GM12892 (cell line): Measurements from ENCODE around the gene TBC1D12.
"Not testable (repeated sequence)": the region's sequence is repeated elsewhere in the genome, so short reads cannot be mapped to it uniquely, and the experiment has no call there.

ENCODE experiments used
- DNase-seq: peaks from one replicate; pipeline ENCODE4 v3.0.0; 2011; ENCODE audit not compliant: insufficient read length
- FAIRE-seq: peaks from 2 replicates; lab custom pipeline; 2011; peaks lifted over from hg19 to GRCh38; lab: Jason Lieb, UNC
- POLR2A ChIP-seq: IDR thresholded peaks from 2 replicates; pipeline ENCODE4 v1.6.1; 2011; ENCODE audit warnings: low read depth, low read length, control low read depth
- POLR2AphosphoS5 ChIP-seq: IDR thresholded peaks from 2 replicates; pipeline ENCODE4 v1.6.1; 2011; ENCODE audit warnings: low read depth, low read length, control low read depth
- TAF1 ChIP-seq: IDR thresholded peaks from 2 replicates; pipeline ENCODE4 v1.6.1; 2011; ENCODE audit warnings: low read depth, mild to moderate bottlenecking, control low read depth, low read length, borderline replicate concordance

Gene TBC1D12

GRCh38 chr10:94524711-94525110 lies 122.4 kb downstream of the TBC1D12 start:
- TF ChIP-seq POLR2A (no peak), TAF1 (no peak), POLR2AphosphoS5 (no peak)
- DNase-seq, result no peak
- FAIRE-seq, result no peak

- FAIRE-seq, DNase-seq: not testable (repeated sequence)
These were observed 129.2 kb downstream of the TBC1D12 start for GRCh38 chr10:94531550-94531949.

GRCh38 chr10:94533027-94533426 lies 130.7 kb downstream of the TBC1D12 start:
- TF ChIP-seq POLR2A (no peak), TAF1 (no peak), POLR2AphosphoS5 (no peak)
- FAIRE-seq, result no peak
- no peak for DNase-seq

GRCh38 chr10:94542282-94542681 lies 139.9 kb downstream of the TBC1D12 start:
- not testable (repeated sequence) for FAIRE-seq, DNase-seq

GRCh38 chr10:94545391-94546048 lies 143.2 kb downstream of the TBC1D12 start, which contains the start of gene HELLS:
Gene HELLS (plus strand): TSS chr10:94545788. CDS start chr10:94545922, 134 bp downstream.
- FAIRE-seq (peak; percentile 63), DNase-seq (peak; percentile 63)
- peak; percentile 64 for TF ChIP-seq TAF1
- TF ChIP-seq POLR2AphosphoS5, result peak; percentile 75
- peak; percentile 91 for TF ChIP-seq POLR2A

- peak; percentile 78 for FAIRE-seq
- TF ChIP-seq POLR2A, result no peak
- TF ChIP-seq POLR2AphosphoS5, result no peak; the same call in 1 of the 2 replicates
- no peak for TF ChIP-seq TAF1
- peak; percentile 9 for DNase-seq
These were observed 143.9 kb downstream of the TBC1D12 start for GRCh38 chr10:94546049-94546900.

GRCh38 chr10:94546901-94547185 lies 144.5 kb downstream of the TBC1D12 start:
- no peak for FAIRE-seq
- TF ChIP-seq TAF1, result no peak
- no peak for TF ChIP-seq POLR2AphosphoS5
- no peak for TF ChIP-seq POLR2A
- DNase-seq, result no peak

GRCh38 chr10:94549221-94549620 lies 146.9 kb downstream of the TBC1D12 start:
- DNase-seq (no peak), FAIRE-seq (no peak)
- TF ChIP-seq POLR2A, result no peak
- TF ChIP-seq POLR2AphosphoS5, result no peak
- TF ChIP-seq TAF1, result no peak

GRCh38 chr10:94567714-94568307 lies 165.5 kb downstream of the TBC1D12 start:
- not testable (repeated sequence) for FAIRE-seq, DNase-seq

- TF ChIP-seq POLR2A, result no peak
- TF ChIP-seq POLR2AphosphoS5, result no peak
- TF ChIP-seq TAF1, result no peak
- FAIRE-seq (no peak), DNase-seq (no peak)
These were observed 168.7 kb downstream of the TBC1D12 start for GRCh38 chr10:94571081-94571480.

- FAIRE-seq (no peak), DNase-seq (no peak)
- TF ChIP-seq POLR2AphosphoS5, result no peak
- no peak for TF ChIP-seq POLR2A
- TF ChIP-seq TAF1, result no peak
These were observed 169.2 kb downstream of the TBC1D12 start for GRCh38 chr10:94571528-94571927.

- DNase-seq (no peak), FAIRE-seq (no peak)
- TF ChIP-seq POLR2AphosphoS5, result no peak
These were observed 176.4 kb downstream of the TBC1D12 start for GRCh38 chr10:94578790-94579189.
